HG03025 (cell line): Measurements from ENCODE around the gene CACNA1C.

Experiments used
- ATAC-seq: cut with Tn5 transposase; IDR thresholded peaks from one replicate; pipeline ENCODE4 v1.9.1; 2021; ENCODE audit warnings: mild to moderate bottlenecking, moderate library complexity; ENCODE audit not compliant: unreplicated experiment, low FRiP score

The CACNA1C gene

DNA sequence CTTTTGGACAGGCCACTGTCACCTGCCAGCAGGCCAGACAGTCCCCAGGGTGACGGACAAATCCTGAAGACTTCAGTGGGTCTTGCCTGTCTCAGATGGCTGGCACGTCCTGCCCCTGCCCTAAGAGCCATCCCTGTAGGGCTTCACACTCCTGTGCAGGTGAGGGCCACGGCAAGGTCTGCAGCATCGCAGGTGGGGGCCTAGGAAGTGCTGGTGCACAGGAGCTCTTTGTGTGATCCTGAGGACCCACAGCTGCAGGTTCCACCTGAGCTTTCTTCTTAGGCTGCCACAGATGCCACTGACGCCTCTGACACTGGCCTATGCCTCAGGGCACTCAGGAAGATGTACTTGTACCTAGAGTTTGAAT, 633.5 kb downstream of the CACNA1C start:
- no peak for ATAC-seq

DNA sequence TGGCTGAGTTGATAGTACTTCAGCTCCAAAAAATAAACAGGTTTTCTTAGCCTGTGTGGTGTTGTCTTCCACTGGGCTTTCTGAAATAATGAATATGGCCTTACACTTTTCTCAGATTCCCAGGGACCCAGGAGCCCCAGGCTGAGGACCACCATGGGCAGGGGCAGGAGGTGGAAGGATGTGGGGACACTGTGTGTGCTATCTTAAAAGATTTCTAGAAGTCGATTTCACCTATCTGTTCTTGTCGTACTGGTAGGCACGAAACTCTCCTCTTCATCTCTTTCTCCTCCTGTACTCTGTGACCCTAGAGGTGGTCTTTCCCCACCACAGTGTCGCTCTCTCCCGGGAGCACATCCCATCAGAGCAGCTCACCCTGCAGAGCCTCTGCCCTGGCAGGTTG, 634.3 kb downstream of the CACNA1C start:
- ATAC-seq, result no peak

DNA sequence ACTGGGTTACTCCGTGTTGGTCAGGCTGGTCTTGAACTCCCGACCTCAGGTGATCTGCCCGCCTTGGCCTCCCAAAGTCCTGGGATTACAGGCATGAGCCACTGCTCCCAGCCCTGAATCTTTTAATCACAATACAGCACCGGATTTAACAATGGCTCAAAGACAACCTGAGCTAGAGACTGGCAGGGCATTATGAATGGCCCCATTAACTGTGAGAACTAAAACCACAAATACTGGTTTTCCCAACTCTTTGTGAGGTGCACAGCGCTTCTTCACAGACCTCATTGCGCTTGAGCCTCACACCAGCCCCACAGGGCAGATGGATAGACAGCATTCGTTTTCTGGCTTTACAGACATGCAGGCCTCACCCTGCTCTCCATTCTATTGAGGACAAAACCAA, 634.9 kb downstream of the CACNA1C start:
- no peak for ATAC-seq

DNA sequence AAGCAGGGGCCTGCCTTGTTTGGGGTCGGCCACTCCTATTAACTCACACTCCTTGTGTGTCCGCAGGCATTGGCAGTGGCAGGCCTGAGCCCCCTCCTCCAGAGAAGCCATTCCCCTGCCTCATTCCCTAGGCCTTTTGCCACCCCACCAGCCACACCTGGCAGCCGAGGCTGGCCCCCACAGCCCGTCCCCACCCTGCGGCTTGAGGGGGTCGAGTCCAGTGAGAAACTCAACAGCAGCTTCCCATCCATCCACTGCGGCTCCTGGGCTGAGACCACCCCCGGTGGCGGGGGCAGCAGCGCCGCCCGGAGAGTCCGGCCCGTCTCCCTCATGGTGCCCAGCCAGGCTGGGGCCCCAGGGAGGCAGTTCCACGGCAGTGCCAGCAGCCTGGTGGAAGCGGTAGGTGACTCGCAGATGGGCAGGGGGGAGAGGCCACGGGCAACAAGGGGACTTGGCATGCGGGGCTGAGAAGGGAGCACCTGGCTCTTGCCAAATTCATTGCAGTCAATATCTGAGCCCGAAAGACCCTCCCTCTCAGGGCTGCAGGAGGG, 635.7 kb downstream of the CACNA1C start:
- no peak for ATAC-seq

DNA sequence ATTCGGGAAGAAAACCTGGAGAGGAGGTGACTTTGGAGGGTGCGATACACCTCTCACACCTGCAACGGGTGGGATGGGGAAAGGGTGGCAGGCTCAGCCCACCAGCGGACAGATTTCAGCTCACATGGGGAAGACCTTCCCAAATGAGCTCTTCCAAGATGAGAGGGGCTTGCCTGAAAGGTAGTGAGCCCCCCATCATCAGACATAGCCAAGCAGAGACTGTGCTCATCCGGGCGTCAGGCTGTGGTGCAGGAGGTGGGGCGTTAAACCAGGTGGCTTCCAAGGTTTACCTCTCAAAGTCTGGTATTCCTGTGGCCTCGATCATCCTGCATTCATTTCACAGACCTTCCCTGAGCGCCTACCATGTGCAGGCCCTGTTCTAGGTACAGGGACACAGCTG, 636.6 kb downstream of the CACNA1C start:
- ATAC-seq, result no peak

DNA sequence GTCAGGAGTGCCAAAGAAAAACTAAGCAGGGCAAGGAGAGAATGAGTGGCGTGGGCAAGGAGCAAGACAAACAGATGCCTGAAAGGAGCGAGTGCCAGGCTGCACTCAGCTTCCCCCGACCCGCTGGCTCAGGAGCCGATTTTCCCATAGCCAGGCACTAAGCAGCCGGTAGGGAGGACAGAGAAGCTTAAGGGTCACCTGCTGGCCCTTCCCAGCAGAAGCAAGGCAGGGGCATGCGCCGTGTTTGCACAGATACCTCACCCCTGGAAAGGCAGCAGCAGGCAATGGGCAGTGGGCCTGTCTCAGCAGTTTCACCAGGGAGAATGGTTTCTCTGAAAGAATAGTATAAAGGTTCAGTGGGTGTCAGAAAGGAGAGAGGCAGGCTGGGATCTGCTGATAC, 637.1 kb downstream of the CACNA1C start:
- no peak for ATAC-seq

DNA sequence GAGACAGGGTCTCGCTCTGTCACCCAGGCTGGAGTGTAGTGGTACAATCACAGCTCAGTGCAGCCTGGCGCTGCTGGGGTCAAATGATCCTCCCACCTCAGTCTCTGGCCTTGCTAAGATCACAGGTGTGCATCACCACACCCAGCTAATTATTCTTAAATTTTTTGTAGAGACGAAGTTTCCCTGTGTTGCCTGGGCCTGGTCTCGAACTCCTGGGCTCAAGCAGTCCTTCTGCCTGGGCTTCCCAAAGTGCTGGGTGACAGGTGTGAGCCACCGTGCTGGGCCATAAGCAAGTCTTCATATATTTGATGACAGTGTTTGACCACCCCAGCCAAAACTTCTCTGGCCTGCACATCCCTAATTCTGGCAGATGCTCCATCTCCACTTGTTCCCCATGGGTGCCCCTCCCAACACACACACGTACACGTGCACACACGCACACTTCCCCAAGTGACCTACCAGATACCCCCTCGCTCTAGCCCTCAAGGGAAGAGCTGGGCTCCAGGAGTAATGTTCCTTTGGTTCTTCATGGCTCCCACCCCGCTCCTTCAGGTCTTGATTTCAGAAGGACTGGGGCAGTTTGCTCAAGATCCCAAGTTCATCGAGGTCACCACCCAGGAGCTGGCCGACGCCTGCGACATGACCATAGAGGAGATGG, 637.7 kb downstream of the CACNA1C start:
- ATAC-seq, result no peak

DNA sequence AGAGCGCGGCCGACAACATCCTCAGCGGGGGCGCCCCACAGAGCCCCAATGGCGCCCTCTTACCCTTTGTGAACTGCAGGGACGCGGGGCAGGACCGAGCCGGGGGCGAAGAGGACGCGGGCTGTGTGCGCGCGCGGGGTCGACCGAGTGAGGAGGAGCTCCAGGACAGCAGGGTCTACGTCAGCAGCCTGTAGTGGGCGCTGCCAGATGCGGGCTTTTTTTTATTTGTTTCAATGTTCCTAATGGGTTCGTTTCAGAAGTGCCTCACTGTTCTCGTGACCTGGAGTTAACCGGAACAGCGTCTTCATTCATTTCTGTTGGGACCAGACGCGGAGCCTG, 638.2 kb downstream of the CACNA1C start:
- ATAC-seq, result no peak

DNA sequence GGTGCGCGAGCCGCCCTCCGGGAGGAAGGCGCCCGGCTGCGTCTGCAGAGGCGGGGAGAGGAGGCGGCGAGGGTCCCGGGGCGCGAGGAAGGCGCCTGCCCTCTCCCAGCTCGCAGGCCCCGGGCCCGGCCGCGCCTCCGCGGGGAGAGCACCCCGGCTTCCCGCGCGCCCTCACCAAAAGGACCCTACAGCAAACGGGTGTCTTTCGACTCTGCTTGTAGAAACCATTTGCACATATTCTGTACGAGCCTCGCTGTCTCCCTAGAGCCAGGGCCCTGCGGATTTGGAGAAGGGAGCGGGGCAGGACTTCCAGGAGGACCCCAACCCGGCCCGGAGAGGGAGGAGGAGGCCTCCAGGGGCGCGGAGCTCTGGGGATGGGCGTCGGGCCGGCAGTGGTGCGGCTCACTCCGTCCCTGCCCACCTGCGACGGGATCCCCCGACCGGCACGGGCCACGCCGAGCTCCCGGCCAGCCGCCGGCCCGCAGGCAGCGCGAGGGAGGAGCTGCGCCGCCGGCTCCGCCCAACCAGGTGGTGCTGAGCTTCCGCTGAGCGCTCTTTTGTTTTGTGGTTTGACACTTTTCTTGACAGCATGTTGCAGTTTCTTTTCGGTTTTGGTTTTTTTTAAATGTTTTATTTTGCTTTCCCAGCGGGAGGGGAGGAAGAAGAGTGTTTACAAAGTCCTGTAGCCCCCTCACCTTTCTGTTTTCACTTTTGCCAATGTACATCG, 638.7 kb downstream of the CACNA1C start:
- peak; percentile 64 for ATAC-seq

DNA sequence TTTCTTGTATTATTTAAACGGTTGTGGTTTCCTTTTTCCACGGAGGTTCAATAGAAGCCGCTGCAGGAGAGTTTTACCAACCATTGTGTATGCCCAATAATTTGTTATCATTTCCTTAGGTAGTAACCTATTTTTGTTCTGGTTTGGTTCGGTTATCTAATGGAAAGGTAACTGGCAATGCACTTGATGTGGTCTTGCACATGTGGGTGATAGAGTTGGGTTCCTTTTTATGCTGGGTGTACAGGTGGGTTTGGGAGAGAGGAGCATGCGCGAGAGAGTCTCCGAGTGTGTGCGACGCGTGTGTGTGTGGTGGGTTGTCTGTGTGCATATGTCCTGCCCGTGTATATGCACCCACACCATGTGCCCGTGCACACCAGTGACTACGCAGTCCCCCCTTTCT, 639.3 kb downstream of the CACNA1C start:
- no peak for ATAC-seq

DNA sequence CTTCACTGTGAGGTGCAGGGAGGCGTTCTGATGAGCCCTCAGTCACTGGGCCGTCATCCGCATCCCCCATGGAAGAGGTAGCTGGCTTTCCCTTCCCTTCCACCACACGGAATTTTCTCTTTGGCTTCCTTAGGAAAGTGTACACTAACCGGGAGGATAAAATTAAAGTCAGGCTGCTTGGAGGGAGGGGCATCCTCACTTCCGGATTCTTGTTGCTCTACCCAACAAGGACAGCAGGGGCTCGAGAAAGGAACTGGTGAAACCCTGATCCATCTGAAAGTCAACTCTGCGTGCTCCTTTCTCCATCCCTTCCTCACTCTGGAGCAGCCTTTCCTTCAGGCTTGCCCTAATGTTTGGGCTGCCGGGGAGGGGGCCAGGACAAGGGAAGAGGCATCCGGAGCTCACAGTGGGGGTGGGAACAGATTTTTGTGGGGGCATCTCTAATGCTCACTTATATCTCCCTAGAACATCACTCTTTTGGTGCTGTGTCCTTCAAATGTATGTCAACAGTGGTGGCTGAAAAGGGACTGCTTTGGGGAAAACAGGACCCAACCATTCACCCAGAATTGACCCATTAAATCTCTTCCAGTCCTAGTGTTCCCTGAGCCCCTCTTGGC, 640.6 kb downstream of the CACNA1C start:
- no peak for ATAC-seq

DNA sequence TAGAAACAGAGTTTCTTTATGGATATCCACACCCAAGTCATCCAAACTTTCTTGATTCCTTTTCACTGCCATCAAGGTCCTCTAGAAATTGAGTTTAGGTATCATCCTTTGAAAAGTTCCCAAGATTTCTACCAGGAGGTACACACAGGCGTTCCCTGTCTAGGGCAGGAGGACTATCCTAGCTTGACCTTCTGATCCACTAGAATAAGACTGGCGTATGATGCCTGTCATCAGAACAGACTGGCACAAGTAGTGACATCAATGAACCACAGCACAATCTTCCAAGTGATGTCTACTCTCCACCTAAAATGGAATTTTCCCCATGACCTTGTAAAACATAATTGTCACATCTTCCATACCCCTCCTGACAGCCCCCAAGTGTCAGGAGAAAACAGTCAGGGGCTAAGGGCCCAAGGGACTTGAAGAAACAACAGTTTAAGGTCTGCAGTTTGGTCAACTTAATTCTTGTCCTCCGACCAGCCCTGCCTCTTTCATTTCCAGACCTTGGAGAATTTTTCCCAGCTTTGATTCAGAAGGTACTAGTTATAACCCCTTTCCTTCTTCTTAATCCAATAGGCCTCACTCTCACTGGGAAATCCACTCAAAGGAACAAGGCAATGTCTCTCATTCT, 641.3 kb downstream of the CACNA1C start:
- ATAC-seq, result no peak

DNA sequence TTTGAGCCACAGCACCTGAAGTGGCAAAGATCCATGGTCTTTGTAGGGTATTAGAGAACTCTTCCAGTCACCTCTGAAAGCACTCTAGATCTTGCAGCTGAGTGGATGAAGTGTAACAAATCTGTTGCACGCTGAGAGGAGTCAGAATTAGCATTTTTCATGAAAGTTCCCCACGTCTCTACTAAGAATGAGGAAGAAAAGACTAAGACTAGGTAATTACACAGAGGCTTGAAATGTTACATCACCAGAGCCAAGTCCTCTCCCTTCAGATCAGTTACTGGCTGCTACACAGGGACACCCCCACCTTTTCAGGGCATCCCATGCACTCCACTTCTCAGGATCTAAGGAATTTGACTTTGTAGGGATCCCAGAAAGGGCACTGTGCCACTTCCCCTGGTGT, 643.3 kb downstream of the CACNA1C start:
- ATAC-seq, result no peak

DNA sequence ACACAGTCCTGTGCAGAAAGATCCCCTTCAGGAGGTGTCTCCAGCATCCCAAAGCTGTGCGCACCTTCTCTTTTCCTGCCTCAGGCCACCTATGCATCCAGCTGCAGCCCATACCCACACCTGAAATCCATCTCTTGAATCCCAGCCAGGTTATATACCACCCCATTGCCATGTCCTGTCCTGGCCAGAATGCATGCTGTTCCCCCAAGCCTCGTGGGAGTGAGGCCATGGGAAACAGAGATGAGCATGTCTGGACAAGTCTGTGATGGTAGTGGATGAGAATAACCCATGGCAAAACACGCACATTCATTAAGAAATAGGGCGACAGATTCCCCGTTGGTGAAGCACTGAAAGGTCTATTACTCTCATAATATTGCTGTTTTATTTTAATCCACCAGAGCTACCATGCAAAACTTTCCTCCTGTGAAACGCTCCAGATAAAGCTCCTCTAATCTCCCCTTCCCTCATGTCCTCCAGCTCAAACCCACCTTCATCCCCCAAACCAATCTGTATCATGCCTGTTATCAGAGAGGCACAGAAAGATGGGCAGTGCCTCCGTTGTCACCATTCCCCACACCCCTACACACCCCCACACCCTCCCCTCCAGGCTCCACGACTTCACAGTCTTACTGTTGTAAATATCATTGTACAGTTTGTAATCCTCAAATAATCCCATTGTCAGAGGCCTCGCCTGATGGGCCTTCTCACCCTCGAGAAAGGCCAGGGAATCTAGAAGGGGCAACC, 644.4 kb downstream of the CACNA1C start:
- ATAC-seq, result no peak

DNA sequence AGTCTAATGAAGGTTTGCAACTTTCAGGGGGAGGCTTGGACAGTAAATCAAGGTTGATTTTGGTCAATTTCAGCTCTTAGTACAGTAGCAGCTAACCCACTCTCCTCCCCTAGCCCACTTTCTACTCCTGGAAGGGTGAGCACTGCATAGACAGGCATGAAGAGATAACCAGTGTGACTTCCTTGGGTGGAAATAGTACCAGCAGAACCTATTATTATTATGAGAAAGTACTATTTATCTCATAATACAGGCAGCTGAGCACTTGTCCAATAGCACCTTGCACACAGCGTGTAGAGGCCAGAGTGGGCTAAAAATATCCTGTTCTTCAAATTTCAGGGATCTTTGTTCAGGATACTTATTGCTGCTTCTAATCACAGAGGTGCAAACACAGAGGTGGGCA, 645.8 kb downstream of the CACNA1C start:
- ATAC-seq, result no peak

DNA sequence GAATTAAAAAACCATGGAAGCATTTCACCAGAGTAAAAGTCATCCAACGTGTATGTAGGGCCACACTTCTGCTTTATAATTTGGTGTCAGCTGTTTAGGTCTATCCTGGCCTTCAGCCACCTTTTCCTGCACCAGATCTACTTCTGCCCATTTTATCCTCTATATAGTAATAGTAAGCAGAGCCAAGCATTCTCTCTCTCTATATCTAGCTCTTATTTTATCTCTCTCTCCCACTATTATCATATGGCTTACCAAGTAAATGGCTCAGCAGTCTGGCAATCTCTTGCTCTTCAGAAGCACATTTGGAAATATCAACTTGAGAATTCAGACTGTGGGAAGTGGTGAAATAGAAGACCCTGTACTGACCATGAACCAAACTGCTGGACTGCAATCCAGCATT, 657.9 kb downstream of the CACNA1C start:
- ATAC-seq, result no peak

DNA sequence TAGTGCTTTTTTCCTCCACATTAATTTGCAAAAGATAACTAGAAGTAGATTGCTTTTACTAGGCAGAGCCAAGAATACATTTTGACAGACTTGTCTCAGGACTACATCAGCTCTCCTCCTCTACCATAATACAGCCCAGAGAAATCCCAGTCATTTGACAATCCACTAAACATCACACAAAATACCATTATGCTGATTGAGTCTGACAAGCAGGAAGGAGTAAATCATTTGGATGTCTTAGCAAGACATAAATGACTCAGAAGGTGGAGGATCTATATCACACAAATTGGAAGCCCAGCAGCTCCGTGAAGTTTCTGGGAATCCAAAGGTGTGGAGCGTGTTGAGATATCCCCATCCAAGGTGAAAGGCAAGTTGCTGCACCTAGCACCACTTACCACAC, 666.6 kb downstream of the CACNA1C start:
- ATAC-seq, result no peak

DNA sequence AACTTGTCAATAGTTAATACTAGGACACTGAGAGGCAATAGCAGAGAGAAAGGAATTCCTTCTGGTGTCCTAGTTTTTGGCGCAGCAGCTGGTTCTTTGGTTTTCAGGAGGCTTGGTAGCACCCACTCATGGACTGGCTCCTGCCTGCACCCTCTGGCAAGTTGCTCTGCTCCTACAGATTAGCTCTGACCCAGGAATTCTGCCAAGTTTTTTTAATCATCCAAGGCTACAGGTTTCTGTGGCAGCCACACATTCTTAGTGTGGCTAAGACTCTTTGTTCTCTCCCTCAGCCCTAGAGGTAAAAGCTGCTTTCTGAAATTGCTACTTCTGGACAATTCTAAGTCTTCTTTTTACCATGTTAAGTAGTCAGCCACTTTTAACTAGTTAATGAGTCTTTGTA, 670.0 kb downstream of the CACNA1C start:
- no peak for ATAC-seq

DNA sequence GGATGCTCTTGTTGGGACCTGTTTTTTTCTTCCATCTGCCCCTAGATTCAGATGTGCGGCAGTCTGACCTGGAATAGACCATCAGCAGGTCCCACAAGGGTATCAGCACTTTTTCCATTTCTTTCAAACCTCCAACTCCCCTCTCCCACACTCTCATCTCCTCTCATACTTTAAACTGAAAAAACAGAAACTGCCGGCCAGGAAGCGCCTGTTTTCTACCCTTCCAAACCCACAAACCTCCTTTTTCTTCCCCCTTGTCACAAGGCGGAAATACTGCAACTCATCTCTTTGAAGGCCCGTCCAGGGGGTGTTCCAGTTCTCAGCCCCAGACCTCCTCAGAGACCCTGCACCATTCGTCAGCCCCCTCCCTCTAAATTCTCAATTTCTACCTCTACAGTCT, 679.5 kb downstream of the CACNA1C start:
- no peak for ATAC-seq

DNA sequence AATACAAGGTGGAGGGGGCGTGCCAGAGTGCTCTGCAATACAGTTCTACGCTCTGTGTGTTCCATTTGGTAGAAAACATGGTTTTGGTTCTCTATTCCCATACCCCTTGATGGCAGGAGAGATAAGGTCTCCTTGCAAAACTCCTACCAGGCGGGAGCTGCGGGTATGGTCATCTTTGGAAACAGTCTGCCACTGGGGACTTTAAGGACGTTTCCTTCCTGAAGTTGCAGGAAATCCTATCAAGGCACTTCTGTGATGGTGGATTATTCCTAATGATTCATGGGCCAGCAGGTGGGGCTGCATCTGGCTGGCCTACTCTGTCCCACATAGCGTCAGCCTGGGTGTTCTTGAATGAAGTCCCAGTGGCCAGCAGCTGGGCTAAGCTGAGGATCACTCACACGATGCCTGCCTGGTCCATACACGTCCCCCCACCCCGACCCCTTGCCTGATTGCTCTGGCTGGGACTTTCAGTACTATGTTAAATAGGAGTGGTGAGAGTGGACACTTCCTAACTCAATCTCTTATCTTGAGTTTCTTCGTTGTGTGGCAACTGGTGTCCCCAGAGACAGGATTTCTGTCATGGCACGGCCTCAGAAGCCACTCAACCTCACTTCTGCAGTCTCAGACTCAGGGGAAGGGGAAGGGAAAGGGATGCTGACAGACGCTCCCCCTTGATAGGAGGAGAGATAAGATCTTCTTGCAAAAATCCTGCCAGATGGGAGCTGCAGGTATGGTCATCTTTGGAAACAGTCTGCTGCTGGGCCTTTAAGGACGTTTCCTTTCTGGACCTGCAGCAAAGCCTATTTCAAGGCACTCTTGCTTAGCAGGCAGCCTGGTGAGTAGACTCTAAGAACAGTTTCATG, 680.9 kb downstream of the CACNA1C start:
- no peak for ATAC-seq
